Measurements from ENCODE around the gene LGALS7B.

GRCh38 chr19:38766276-38767047 is 22.5 kb upstream of the LGALS7B start:
- TF ChIP-seq CTCF (IDR thresholded peaks at IDR 0.05) (no peak), POLR2A (IDR thresholded peaks at IDR 0.05) (no peak)
